ENCODE results near the gene PCNT. TPM values are rescaled to one million over a fixed set of nuclear protein-coding genes. Genes with fewer than 3 reads are reported as not detected.

PCNT gene
- total and polyA plus RNA-seq, 10 donors = 6.4 to 43.7 (median 35.4) TPM

GRCh38 chr21:46314441-46315020, 9.4 kb upstream of the PCNT start:
- TF ChIP-seq POLR2A (IDR thresholded peaks at IDR 0.05) (no peak), POLR2AphosphoS5 (IDR thresholded peaks at IDR 0.05) (no peak), CTCF (IDR thresholded peaks at IDR 0.05 in 8 of 11, conservative IDR thresholded peaks at IDR 0.05 in 3 of 11) (no peak)
- H3K9me3 ChIP-seq = no peaks in the 10 kb centered on the region
- H3K27ac ChIP-seq = no peak overlapping the region
- H3K27me3 ChIP-seq (replicated peaks in 1 of 7) = no peaks in the 10 kb centered on the region
- peaks cover 0 to 69% (median 0%) of the 10 kb centered on the region in 6 donors for H3K36me3 ChIP-seq
- H3K4me3 ChIP-seq = no peak overlapping the region
- 87 to 98% (median 95%) methylated on average over 10 to 22 of the region's 22 CpGs for WGBS, 5 donors
- H3K4me1 ChIP-seq = peaks cover 0 to 4% (median 0%) of the 10 kb centered on the region in 6 donors
- no peak for DNase-seq
- intact Hi-C loops (cut with DNase I; ENCODE audit: low total_unique reads) = no loop called here

- intact Hi-C loops (cut with DNase I; ENCODE audit: low total_unique reads) = no loop called here
- no peaks in the 10 kb centered on the region for H3K9me3 ChIP-seq
- no peak overlapping the region for H3K4me3 ChIP-seq
- TF ChIP-seq POLR2A (IDR thresholded peaks at IDR 0.05) = no peak
- no peak for TF ChIP-seq CTCF (IDR thresholded peaks at IDR 0.05 in 8 of 11, conservative IDR thresholded peaks at IDR 0.05 in 3 of 11)
- no peak for TF ChIP-seq POLR2AphosphoS5 (IDR thresholded peaks at IDR 0.05)
- no peak overlapping the region for H3K27ac ChIP-seq
- H3K36me3 ChIP-seq = peaks cover 0 to 49% (median 0%) of the 10 kb centered on the region in 6 donors
- WGBS, 5 donors = 96 to 98% (median 97%) methylated on average over 14 of the region's 14 CpGs
- no peak for DNase-seq
- peaks cover 0 to 27% (median 14%) of the 10 kb centered on the region in 6 donors for H3K4me1 ChIP-seq
- no peaks in the 10 kb centered on the region for H3K27me3 ChIP-seq (replicated peaks in 1 of 7)
These were observed 7.1 kb upstream of the PCNT start for GRCh38 chr21:46316708-46317324.

GRCh38 chr21:46317710-46318463, 6.1 kb upstream of the PCNT start:
- H3K27me3 ChIP-seq (replicated peaks in 1 of 7) = no peaks in the 10 kb centered on the region
- intact Hi-C loops (cut with DNase I; ENCODE audit: low total_unique reads) = no loop called here
- H3K36me3 ChIP-seq = peaks cover 0 to 44% (median 0%) of the 10 kb centered on the region in 6 donors
- TF ChIP-seq POLR2AphosphoS5 (IDR thresholded peaks at IDR 0.05) (no peak), CTCF (IDR thresholded peaks at IDR 0.05 in 8 of 11, conservative IDR thresholded peaks at IDR 0.05 in 3 of 11) (no peak), POLR2A (IDR thresholded peaks at IDR 0.05) (no peak)
- no peak overlapping the region for H3K4me3 ChIP-seq
- peaks cover 8 to 38% (median 24%) of the 10 kb centered on the region in 6 donors for H3K4me1 ChIP-seq
- H3K27ac ChIP-seq = no peak overlapping the region
- 91 to 96% (median 94%) methylated on average over 15 to 20 of the region's 20 CpGs for WGBS, 5 donors
- DNase-seq = no peak
- H3K9me3 ChIP-seq = no peaks in the 10 kb centered on the region

- Histone ChIP-seq H3K36me3 (peaks cover 0 to 39% (median 0%) of the 10 kb centered on the region in 6 donors), H3K9me3 (no peaks in the 10 kb centered on the region), H3K27me3 (replicated peaks in 1 of 7) (no peaks in the 10 kb centered on the region), H3K27ac (no peak overlapping the region), H3K4me1 (peaks cover 9 to 43% (median 29%) of the 10 kb centered on the region in 6 donors), H3K4me3 (no peak overlapping the region)
- intact Hi-C loops (cut with DNase I; ENCODE audit: low total_unique reads) = no loop called here
- DNase-seq = no peak
- TF ChIP-seq POLR2A (IDR thresholded peaks at IDR 0.05) (no peak), CTCF (IDR thresholded peaks at IDR 0.05 in 8 of 11, conservative IDR thresholded peaks at IDR 0.05 in 3 of 11) (no peak), POLR2AphosphoS5 (IDR thresholded peaks at IDR 0.05) (no peak)
- 89 to 95% (median 91%) methylated on average over 4 of the region's 4 CpGs for WGBS, 5 donors
These were observed 5.5 kb upstream of the PCNT start for GRCh38 chr21:46318464-46318845.

All from spleen (tissue), 11 donors.